GM10266 (cell line): ENCODE results near the gene BMPR1A.

Experiments used
- DNase-seq: peaks from one replicate; pipeline ENCODE4 v3.0.0; 2012; ENCODE audit errors: extremely low spot score
- TF ChIP-seq, protein P1 (sequence below): IDR thresholded peaks from 2 replicates; pipeline ENCODE4 v1.5.1; 2012; ENCODE audit warnings: mild to moderate bottlenecking, low read depth; ENCODE audit not compliant: control insufficient read depth, insufficient read depth; ENCODE audit errors: missing control alignments

The BMPR1A gene

DNA sequence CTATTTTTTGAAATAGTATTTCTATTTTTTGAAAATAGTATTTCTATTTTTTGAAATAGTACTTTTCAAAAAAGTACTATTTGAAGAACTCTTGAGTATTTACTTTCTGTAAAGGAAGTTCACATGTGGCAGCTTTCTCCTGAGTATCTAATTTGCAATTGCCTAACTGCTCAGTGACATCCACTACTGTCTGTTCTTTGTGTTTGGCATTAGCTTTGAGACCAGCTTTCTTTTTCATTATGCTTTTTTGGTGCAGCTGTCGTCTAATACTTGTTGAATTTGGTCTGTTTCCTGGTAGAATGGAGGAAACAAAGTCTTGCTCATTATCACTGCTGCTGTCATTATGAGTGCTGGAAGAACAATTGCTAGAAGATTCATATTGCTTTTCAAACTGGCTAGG, 99.1 kb downstream of the BMPR1A start:
- no peak for DNase-seq
- TF ChIP-seq, protein P1, sequence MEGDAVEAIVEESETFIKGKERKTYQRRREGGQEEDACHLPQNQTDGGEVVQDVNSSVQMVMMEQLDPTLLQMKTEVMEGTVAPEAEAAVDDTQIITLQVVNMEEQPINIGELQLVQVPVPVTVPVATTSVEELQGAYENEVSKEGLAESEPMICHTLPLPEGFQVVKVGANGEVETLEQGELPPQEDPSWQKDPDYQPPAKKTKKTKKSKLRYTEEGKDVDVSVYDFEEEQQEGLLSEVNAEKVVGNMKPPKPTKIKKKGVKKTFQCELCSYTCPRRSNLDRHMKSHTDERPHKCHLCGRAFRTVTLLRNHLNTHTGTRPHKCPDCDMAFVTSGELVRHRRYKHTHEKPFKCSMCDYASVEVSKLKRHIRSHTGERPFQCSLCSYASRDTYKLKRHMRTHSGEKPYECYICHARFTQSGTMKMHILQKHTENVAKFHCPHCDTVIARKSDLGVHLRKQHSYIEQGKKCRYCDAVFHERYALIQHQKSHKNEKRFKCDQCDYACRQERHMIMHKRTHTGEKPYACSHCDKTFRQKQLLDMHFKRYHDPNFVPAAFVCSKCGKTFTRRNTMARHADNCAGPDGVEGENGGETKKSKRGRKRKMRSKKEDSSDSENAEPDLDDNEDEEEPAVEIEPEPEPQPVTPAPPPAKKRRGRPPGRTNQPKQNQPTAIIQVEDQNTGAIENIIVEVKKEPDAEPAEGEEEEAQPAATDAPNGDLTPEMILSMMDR, result no peak

DNA sequence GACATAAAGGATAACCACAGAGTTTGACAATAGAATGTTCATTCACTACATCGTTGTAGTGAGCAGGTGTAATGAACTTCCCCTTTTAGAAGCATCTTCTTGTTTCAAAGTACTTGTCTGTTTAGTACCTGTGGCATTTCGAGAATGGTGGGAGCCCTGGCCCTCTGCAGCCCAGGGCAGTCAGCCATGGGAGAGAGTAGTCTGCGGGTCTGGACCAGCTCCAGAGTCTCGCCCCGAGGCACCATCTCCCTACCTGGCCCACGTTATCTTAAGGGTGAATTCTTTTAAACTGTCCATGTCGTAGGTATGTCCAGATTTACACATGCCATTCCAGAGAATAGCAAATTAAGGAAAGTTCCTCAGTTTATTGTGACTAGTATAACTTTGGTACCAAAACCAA, 99.7 kb downstream of the BMPR1A start:
- TF ChIP-seq, protein P1, result no peak
- DNase-seq, result no peak

DNA sequence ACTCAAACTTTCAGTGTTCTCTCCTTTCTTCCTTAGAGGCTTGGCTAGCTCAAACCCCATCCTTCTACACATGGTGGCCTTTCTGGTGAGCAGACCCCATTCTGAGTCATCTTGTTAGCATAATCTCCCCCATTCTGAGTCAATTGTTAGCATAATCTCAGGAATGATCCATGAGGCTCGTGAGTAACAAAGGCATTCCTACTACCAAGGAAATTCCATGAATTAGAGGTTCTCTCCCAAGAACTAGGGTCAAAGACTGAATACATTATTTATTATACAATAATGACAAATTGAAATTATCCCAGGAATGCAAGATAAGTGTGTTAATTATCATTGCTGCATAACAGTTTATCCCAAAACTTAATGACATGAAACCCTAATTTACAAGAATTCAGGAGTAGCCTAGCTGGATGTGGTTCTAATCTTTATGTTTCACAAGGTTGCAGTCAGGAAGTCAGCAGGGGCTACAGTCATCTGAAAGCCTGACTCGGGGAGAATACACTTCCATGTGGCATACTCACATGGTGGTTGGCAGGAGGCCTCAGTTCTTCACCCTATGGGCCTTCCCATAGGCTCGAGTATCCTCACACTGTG, 100.8 kb downstream of the BMPR1A start:
- DNase-seq, result no peak
- TF ChIP-seq, protein P1, result no peak

DNA sequence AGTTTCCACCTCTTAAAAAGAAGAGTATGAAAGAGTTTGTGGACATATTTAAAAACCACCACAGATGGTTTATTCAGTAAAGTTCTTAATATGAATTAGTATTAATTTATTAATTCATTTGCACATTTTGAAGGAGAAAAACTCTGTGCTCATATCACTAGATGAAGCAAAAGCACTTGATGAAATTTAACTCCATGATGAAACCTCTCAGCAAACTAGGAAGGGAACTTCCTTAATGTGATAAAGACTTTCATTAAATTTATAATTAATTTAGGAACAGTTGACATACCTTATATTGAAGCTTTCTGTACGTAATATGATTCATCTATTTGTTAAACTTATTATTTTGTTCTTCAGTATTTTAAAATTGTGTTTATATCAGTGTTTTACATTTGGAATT, 101.6 kb downstream of the BMPR1A start:
- DNase-seq, result no peak
- TF ChIP-seq, protein P1, result no peak

DNA sequence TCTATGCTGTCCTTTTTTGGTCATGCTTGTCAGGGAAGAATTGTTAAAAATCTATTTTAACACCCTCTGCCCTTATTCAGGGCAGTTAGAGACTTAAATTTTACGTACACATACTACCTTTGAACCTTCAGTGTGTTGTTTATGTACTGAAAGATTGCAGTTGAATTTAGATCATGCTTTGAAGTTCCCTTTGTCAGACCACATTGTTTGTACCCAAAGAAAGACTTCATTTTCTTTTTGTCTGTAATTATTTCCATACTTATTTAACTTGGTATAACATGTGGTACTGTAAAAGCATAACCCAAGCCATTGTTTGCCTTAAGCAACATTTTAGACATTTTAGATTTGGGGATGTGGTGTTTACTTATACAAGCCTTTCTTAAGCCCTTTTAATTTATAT, 104.9 kb downstream of the BMPR1A start:
- DNase-seq, result no peak
- TF ChIP-seq, protein P1, result no peak

DNA sequence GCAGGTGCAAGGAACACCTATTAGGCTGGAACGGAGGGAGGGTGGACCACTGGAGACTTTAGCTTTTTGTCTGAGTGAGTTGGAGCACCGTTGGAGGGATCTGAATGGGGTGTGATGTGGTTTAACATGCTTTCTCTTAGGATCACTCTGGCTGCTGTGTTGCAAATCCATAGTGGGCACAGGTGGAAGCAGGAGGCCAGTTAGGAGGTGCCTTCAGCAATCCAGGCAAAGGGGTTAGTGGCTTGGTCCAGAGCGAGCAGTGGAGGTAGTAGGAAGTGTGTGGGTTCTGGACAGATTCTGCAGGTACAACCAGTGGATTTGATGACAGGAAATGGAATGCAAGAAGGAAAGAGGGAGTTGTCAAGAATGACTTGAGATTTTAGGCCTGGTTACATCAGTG, 106.0 kb downstream of the BMPR1A start:
- TF ChIP-seq, protein P1, result no peak
- no peak for DNase-seq

DNA sequence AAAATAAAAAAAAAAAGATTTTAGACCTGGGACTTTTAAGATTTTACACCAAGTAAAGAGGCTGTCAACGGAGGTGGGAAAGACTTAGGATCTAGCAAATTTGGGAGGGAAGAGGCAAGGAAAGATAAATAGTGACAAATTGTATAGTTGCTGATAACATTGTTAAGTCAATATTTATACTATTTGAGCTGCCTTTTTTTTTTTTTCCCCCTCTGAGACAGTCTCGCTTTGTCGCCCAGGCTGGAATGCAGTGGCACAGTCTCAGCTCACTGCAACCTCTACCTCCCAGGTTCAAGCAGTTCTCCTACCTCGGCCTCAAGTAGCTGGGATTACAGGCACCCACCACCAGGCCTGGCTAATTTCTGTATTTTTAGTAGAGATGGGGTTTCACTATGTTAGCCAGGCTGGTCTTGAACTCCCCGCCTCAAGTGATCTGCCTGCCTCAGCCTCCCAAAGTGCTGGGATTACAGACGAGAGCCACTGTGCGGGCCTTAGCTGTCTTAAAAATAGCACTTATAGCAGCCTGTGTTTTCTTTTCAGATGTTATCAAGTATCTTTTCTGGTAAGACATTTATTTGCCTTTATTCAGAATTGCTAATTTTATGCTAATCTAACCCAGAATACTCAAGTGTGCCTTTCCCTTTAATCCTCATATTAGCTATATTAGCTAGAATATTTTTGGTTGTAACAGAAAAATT, 106.5 kb downstream of the BMPR1A start:
- no peak for DNase-seq
- TF ChIP-seq, protein P1, result no peak
